ENCODE measurements around the gene NEB.

DNA sequence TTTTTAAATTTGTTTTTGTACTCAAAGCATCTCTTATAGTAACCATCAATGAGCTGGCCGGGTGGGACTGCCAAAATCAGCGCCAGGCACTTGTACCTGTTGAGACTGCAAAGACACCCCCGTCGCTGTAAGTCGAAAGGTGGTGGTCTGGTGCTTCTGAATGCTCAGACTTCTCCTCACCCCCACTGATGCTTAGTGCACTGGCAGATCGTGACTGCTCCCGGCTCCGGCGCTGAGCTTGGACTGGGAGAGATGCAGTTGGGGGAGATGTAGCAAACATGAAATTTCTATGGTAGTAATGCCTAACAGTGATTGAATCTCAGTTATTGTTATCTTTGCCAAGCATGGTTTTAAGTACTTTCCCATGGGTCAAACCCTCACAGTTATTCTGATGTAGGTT lies 244.0 kb downstream of the NEB start:
- TF ChIP-seq GATA2 (IDR thresholded peaks at IDR 0.05; ENCODE audit: low read depth, low read length): no peak
- no peak for TF ChIP-seq GATA3 (IDR thresholded peaks at IDR 0.05; ENCODE audit: low read depth, low read length)

All from SH-SY5Y (cell line).